ENCODE data around the gene PDZD4.

PDZD4 gene

GRCh38 chrX:153783378-153784013 is 46.8 kb downstream of the PDZD4 start:
- no peak for DNase-seq (ENCODE audit: low read depth)

DNA sequence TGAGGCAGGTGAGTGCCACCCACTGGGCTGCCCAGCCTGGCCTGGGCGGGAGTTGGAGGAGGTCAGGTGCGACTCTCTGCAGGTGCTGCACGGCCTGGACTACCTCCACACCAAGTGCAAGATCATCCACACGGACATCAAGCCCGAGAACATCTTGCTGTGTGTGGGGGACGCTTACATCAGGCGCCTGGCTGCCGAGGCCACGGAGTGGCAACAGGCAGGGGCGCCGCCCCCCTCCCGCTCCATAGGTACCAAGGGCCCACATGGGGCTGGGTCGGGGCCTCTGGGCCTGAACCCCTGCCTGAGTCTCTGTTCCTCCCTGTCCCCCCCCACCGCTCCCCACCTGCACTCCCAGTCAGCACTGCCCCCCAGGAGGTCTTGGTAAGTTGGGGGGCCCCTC is 47.5 kb downstream of the PDZD4 start:
- no peak for DNase-seq (ENCODE audit: low read depth)

DNA sequence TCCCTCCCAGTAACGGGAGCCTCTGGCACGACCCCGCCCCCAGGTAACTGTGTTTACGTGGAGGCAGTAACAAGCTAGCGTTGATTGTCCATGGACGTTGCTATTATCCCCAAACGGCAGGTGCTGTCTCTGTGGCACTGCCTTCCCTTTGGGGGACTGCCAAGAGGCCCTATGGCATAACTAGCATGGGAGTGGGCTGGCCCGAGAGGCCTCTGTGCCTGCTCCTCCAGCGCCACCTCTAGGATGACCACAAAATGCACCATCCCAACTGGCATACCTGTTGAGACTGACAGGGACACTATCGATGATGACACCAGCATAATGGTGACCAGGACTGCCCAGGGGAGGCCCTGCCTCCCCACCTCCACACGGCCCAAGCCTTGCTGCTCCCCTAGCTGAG is 48.0 kb downstream of the PDZD4 start:
- no peak for DNase-seq (ENCODE audit: low read depth)

GRCh38 chrX:153781428-153782047 is 48.8 kb downstream of the PDZD4 start:
- no peak for DNase-seq (ENCODE audit: low read depth)

DNA sequence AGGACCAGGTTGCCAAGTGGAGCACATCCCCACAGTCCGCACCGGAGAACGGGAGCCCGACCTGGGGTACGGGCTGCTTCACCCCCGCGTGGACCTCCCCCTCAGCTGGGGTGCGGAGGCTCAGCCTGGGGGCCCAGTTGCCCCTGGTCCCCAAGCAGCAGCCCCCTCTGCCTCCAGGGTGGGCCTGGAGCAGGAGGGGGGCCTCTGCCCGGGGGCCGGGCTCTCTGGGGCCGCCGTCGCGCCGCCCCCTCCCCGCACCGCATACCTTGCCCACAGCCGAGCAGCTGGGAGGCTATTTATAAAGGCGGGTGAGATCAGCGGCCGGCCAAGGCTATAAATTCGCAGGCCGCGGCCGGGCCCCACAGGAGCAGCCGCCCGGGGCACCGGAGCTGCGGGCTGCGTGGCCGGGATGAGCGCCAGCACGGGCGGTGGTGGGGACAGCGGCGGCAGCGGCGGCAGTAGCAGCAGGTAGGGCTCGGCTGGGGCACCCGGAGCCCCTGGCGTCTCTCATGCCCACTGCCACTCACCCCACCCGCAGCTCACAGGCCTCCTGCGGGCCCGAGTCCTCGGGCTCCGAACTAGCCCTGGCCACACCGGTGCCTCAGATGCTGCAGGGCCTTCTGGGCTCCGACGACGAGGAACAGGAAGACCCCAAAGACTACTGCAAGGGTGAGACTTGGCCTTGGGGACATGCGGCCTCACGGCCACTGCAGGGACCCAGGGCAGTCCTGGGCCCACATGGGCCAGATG is 49.5 kb downstream of the PDZD4 start, which contains the start of gene SRPK3:
TSS of gene SRPK3 (plus strand) at position 364 of the 750 bp plus-strand sequence. CDS start at position 410, 46 bp downstream.
- DNase-seq (ENCODE audit: low read depth) = no peak

- DNase-seq (ENCODE audit: low read depth) = no peak
These were observed 50.3 kb downstream of the PDZD4 start for GRCh38 chrX:153779891-153780677.

DNA sequence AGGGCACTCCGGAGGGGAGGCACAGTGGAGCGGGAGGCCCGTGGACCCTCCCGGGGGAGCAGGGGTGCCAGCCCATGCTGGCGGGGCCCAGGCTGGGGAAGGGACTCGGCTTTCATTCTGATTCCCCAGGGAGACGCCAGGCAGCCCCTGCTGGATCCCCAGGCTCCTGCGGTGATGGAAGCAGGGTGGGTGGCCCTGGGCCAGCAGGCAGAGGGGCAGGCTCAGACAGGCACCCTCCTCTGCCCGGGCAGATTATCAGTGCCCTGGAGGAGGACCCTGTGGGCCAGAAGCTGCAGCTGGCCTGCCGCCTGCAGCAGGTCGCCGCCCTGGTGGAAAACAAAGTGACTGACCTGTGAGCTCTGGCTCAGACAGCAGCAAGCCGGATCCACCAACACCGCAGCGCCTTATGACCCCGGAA is 51.7 kb downstream of the PDZD4 start:
- no peak for DNase-seq (ENCODE audit: low read depth)

DNA sequence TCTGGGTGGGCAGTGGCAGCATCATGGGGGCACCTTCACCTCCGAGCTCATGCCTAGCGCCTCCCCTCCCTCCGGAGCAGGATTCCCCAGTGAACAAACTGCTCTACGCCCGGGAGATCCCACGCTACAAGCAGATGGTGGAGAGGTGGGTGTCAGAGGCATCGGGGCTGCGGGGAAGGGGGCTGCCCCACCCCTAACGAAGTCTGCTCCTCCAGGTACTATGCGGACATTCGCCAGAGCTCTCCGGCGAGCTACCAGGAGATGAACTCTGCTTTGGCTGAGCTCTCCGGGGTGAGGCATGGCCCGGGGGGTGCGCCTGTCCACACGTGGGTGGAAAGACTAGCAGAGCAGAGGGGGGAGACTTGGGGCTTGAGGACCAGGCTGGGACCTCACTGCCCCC is 52.2 kb downstream of the PDZD4 start:
- DNase-seq (ENCODE audit: low read depth) = no peak

- no peak for DNase-seq (ENCODE audit: low read depth)
These were observed 52.9 kb downstream of the PDZD4 start for GRCh38 chrX:153777261-153778090.

- no peak for DNase-seq (ENCODE audit: low read depth)
These were observed 53.7 kb downstream of the PDZD4 start for GRCh38 chrX:153776611-153777045.

GRCh38 chrX:153776120-153776599 is 54.2 kb downstream of the PDZD4 start:
- DNase-seq (ENCODE audit: low read depth) = no peak

DNA sequence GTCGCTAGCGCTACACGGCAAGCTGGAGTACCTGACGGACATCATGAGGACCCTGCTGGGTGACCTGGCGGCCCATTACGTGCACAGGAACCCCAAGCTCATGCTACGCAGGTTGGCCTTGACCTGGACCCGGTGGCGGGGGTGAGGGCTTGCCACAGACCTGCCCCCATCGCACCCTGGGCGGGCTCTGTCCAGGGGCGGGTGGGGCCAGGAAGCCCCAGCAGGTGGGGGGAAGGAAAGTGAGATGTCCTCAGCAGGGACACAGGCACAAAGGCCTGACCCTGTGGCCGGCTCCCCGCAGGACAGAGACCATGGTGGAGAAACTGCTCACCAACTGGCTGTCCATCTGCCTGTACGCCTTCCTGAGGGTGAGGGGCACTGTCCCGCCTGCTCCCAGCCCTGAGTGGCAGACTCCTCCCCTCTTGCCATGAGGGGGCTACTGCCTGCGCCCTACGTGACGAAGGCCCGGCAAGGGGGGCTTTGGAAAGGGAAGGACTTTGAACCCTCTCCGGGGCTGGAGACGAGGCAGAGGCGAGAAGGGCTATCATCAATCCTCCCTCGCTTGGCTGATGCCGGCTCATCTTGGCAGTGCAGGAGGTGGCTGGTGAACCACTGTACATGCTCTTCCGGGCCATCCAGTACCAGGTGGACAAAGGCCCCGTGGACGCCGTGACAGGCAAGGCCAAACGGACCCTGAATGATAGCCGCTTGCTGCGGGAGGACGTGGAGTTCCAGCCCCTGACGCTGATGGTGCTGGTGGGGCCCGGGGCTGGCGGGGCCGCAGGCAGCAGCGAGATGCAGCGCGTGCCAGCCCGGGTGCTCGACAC is 54.8 kb downstream of the PDZD4 start:
- no peak for DNase-seq (ENCODE audit: low read depth)

GRCh38 chrX:153774576-153775292 is 55.6 kb downstream of the PDZD4 start:
- no peak for DNase-seq (ENCODE audit: low read depth)

DNA sequence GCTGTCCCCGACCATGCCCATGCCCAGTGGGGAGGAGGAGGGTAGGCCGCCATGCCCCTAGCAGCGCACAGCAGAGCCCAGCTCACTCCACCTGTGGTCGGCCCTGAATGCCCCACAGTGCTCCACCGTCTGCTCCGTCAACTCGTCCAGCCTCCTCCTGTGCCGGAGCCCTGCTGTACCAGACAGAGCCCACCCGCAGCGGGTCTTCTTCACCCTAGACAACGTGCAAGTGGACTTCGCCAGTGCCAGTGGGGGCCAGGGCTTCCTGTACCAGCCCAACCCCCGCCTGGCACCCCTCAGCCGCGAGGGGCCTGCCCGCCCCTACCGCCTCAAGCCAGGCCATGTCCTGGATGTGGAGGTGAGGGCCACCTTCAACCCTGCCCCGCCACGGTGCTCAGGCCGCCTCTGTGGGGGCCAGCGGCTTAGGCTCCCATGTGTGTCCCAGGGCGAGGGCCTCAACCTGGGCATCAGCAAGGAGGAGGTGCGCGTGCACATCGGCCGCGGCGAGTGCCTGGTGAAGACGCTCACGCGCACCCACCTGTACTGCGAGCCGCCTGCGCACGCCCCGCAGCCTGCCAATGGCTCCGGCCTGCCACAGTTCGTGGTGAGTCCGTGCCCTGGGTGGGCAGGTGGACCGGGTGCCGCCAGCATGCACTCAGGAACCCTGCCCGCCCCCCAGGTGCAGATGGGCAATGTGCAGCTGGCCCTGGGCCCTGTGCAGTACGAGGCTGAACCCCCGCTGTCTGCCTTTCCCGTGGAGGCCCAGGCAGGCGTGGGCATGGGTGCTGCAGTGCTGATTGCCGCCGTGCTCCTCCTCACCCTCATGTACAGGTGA is 56.4 kb downstream of the PDZD4 start:
- DNase-seq (ENCODE audit: low read depth) = no peak

- no peak for DNase-seq (ENCODE audit: low read depth)
These were observed 57.1 kb downstream of the PDZD4 start for GRCh38 chrX:153773218-153773611.

DNA sequence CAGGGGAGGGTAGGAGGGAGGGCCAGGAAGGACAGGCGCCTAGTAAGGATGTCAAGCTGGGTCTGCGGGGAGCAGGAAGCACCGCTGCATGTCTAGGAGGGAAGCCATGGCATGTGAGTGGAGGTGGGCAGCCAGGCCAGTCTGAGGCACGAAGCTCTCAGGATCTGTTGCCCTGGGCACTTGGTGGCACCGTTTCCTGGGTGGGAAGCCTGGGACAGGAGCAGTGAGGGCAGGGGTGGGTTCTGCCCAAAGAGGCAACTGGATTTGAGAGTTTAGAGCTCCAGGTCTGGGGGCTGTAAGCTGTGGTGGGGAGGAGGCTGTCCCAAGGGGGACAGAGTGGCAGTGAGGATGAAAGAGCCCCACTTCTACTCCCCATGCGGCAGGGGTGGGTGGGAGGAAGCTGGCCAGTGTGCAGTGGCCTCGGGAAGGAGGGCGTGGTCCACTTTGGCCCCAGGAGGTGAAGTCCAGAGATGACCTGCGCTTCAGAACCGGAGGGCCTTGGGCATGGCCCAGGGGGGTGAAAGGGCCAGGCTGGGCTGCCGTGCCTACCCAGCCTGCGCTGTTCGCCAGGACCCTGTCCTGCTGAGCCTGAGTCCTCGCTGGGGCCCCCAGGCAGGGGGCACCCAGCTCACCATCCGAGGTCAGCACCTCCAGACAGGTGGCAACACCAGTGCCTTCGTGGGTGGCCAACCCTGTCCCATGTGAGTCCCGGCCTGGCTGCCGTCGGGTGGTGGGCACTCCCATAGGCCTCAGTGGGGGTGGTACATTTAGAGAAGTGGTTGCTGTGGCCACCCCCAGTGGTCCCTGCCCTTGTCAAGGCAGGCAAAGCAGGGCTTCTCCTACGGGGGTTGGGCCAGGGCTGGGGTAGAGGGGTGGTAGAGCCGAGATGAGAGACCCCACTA is 57.8 kb downstream of the PDZD4 start:
- DNase-seq (ENCODE audit: low read depth) = no peak

GRCh38 chrX:153771415-153772315 is 58.7 kb downstream of the PDZD4 start:
- no peak for DNase-seq (ENCODE audit: low read depth)
